Esophagus (tissue), 2 donors: ENCODE measurements around the gene SRD5A1. TPM values are rescaled to one million over a fixed set of nuclear protein-coding genes. Genes with fewer than 3 reads are reported as not detected.

Experiments used
- H3K27ac ChIP-seq, 2 donors: one replicate each; pipeline ENCODE4 v1.5.1; 2013; ENCODE audit warnings: low read depth in 2 of 2, mild to moderate bottlenecking in 2 of 2, inconsistent platforms in 1 of 2, low read length in 1 of 2, moderate library complexity in 1 of 2
- H3K27me3 ChIP-seq, 2 donors: one replicate each; pipeline ENCODE4 v1.6.1; 2013; ENCODE audit warnings: low read length in 2 of 2, control low read depth in 1 of 2, mild to moderate bottlenecking in 1 of 2; ENCODE audit not compliant: insufficient read depth in 2 of 2, control insufficient read depth in 1 of 2
- H3K36me3 ChIP-seq, 2 donors: one replicate each; pipeline ENCODE4 v1.6.1; 2013; ENCODE audit warnings: low read length in 1 of 2; ENCODE audit not compliant: control insufficient read depth in 2 of 2, insufficient read depth in 2 of 2
- H3K4me1 ChIP-seq, 2 donors: one replicate each; pipeline ENCODE4 v1.6.1; 2013; ENCODE audit warnings: low read length in 1 of 2; ENCODE audit not compliant: control insufficient read depth in 2 of 2, insufficient read depth in 2 of 2
- H3K4me3 ChIP-seq, 2 donors: one replicate each; pipeline ENCODE4 v1.5.1; 2013; ENCODE audit warnings: low read length in 2 of 2, mild to moderate bottlenecking in 2 of 2, low read depth in 1 of 2, moderate library complexity in 1 of 2
- H3K9me3 ChIP-seq, 2 donors: one replicate each; pipeline ENCODE4 v1.6.1; 2013; ENCODE audit warnings: mild to moderate bottlenecking in 2 of 2, low read depth in 1 of 2, low read length in 1 of 2, moderate library complexity in 1 of 2; ENCODE audit not compliant: control insufficient read depth in 2 of 2, insufficient read depth in 1 of 2
- WGBS, 2 donors: extraction: QIAGEN DNeasy Blood & Tissue Kit; methylation state at CpG; one replicate each; pipeline ENCODE4 v1.1.7; 2013; 5-methylcytosine and 5-hydroxymethylcytosine counted together
- polyA plus RNA-seq, 2 donors: library from polyadenylated mRNA; stranded (reverse); fragments of 200-250 nt; gene quantifications; one replicate each; pipeline ENCODE4 v1.2.3, GENCODE V29; 2013
- donor health status: healthy with polysubstance abuse.
- donor health status: Bipolar disorder and iron deficiency.

Gene SRD5A1
- polyA plus RNA-seq, 2 donors: 8.5 to 25.6 TPM

DNA sequence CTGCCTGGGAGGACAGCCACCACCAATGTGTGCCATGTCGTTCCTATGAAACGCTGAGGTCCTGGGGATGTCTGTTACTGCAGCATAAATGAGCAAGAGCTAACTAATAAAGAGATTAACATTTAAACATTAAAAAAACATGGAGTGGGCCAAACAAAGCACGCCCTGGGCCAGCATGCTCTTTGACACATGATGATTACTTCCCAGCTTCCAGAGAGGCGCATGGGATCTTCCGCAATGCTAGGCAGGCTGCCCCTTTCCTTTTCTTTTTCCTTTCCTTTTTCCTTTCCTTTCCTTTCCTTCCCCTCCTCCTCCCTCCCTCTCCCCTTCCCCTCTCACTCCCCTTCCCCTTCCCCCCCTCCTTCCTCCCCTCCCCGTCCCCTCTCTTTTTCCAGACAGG lies 69.4 kb downstream of the SRD5A1 start:
- no peaks in the 10 kb centered on the region for H3K36me3 ChIP-seq
- H3K4me3 ChIP-seq: no peak overlapping the region
- no peak overlapping the region for H3K27ac ChIP-seq
- H3K9me3 ChIP-seq: no peaks in the 10 kb centered on the region
- H3K27me3 ChIP-seq: no peaks in the 10 kb centered on the region
- 95 to 96% methylated on average over 6 of the region's 6 CpGs for WGBS, 2 donors
- peaks cover 0 to 10% of the 10 kb centered on the region in 2 donors for H3K4me1 ChIP-seq

DNA sequence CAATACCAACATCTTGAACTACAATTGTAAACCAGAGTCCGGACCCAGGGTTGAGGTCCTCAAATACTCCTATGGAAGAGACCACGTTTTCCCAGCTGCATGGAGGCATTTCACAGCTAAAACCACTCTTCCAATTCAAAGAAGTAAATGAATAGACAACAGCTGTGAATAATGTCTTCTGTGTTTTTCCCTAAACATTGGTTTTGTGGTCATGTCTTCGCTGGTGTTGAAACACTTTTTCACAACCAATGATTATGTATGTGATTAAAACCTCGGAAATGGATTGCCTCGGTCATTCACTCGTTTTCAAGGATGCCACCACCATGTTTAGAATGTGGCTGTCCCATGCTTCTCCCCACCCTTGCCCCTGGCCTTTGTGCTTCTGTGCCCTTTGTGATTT lies 70.6 kb downstream of the SRD5A1 start:
- Histone ChIP-seq H3K9me3 (no peaks in the 10 kb centered on the region), H3K4me3 (no peak overlapping the region), H3K4me1 (peaks cover 0 to 10% of the 10 kb centered on the region in 2 donors), H3K27me3 (no peaks in the 10 kb centered on the region), H3K36me3 (no peaks in the 10 kb centered on the region), H3K27ac (peak overlapping the region; percentile 65 to 83)
- 68 to 76% methylated on average over 6 of the region's 6 CpGs for WGBS, 2 donors

DNA sequence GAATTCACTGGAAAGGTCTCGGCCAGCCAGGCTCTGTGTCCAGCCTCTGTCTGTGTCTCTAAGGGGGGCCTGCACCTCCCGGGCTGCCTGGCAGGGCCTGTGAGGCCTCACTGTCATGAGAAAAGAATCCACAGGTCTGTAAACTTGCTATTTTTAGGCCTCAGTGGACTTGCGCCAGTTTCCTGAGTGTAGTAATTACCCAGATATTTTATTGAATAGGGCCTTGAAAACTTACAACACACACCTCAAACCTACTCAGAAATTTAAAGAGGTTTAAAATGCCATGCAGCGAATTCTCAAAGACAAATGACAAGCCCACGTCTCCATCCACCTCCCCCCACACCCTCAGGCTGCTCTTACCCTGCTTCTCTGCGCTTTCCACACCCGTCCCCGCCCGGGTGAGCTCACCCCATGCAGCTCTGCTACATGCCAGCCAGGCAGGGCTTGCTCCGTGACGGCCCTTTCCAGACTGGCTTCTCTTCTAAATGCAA lies 71.2 kb downstream of the SRD5A1 start:
- H3K4me1 ChIP-seq: peaks cover 0 to 10% of the 10 kb centered on the region in 2 donors
- H3K4me3 ChIP-seq: no peak overlapping the region
- H3K27me3 ChIP-seq: no peaks in the 10 kb centered on the region
- H3K27ac ChIP-seq: peak overlapping the region; percentile 65 to 83
- 29 to 51% methylated on average over 11 of the region's 11 CpGs for WGBS, 2 donors
- H3K36me3 ChIP-seq: no peaks in the 10 kb centered on the region
- H3K9me3 ChIP-seq: no peaks in the 10 kb centered on the region

DNA sequence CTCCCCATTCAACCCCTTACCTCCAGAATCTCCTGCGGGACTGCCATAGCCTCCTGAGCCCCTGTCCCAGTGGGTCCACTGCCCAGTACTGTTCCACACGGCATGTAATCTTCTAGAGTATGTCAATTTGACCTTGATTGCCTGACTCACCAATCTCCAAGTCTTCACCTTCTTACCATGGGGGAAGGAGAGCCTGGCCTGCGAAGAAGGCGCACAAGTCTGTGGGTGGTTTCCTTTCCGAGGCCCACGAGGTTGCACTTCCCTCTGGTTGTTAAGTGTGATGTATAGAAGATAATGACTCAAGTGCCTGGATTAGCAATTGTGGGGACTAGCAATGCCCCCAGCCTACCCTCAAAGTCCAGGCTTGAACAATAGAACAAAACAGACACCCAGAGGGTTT lies 71.8 kb downstream of the SRD5A1 start:
- Histone ChIP-seq H3K36me3 (no peaks in the 10 kb centered on the region), H3K9me3 (no peaks in the 10 kb centered on the region), H3K4me3 (no peak overlapping the region), H3K27ac (peak overlapping the region; percentile 64 to 65), H3K4me1 (peaks cover 0 to 10% of the 10 kb centered on the region in 2 donors), H3K27me3 (no peaks in the 10 kb centered on the region)
- 75 to 78% methylated on average over 6 of the region's 6 CpGs for WGBS, 2 donors

DNA sequence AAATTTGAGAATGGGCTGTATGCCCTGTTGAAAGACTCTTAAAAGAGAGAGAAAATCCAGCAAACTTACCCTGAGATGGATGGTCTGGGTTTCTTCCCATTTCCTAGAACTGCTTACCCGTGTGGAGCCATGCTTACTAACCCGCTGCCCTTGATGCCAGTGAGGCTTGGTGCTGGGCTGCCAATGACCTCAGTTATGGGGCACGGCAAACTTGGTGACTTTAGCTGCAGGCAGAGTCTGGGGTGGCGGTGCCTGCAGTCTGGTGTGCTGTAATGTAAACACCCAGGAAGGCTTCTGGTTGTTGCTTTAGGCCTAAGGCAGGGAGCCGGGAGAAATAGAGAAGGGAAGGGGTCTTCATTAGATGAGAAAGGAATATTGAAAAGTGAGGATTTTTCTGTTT lies 72.7 kb downstream of the SRD5A1 start:
- H3K27ac ChIP-seq: no peak overlapping the region
- H3K9me3 ChIP-seq: no peaks in the 10 kb centered on the region
- no peaks in the 10 kb centered on the region for H3K27me3 ChIP-seq
- H3K4me3 ChIP-seq: no peak overlapping the region
- H3K36me3 ChIP-seq: no peaks in the 10 kb centered on the region
- 75 to 83% methylated on average over 5 of the region's 5 CpGs for WGBS, 2 donors
- H3K4me1 ChIP-seq: peaks cover 0 to 10% of the 10 kb centered on the region in 2 donors

DNA sequence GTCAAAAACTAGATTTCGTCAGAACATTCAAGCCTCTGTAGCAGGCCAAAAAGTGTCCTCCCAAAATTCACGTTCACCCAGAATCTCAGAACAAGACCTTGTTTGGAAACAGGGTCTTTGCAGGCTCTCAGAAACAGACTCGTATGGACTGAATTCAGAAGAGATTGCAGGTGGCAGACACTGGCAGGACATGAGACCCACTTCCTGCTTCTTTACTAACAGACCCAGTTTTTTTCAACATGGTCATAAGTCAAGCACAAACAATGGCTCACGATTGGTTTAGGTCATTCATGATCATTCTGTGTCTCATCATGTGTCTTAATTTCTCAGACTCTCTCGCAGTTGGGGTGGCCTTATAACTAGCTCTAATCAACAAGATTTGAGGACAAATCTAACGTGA lies 74.6 kb downstream of the SRD5A1 start:
- 78 to 82% methylated on average over 6 of the region's 6 CpGs for WGBS, 2 donors
- Histone ChIP-seq H3K9me3 (no peaks in the 10 kb centered on the region), H3K4me1 (peaks cover 0 to 10% of the 10 kb centered on the region in 2 donors), H3K4me3 (no peak overlapping the region), H3K27ac (no peak overlapping the region), H3K36me3 (no peaks in the 10 kb centered on the region), H3K27me3 (no peaks in the 10 kb centered on the region)

DNA sequence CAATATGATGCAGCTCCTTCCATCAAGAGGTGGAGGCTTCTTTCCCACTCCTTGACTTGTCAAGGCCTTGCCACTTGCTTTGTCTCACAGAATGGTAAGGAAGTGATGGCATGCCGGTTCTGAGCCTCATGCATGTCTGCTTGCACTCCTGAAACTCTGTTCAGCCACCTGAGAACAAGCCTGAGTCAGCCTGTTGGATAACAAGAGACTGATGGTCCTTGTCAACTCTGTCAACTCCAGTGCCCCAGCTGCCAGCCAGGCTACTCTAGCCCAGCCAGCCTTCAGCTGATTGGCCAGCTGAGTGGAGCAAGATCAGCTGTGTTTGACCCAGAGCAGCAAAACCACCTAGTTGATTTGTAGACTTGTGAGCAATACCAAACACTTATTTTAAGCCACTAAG lies 75.6 kb downstream of the SRD5A1 start:
- no peak overlapping the region for H3K4me3 ChIP-seq
- peaks cover 0 to 10% of the 10 kb centered on the region in 2 donors for H3K4me1 ChIP-seq
- H3K27me3 ChIP-seq: no peaks in the 10 kb centered on the region
- 52 to 78% methylated on average over 1 of the region's 1 CpG for WGBS, 2 donors
- H3K36me3 ChIP-seq: no peaks in the 10 kb centered on the region
- H3K9me3 ChIP-seq: no peaks in the 10 kb centered on the region
- H3K27ac ChIP-seq: no peak overlapping the region

DNA sequence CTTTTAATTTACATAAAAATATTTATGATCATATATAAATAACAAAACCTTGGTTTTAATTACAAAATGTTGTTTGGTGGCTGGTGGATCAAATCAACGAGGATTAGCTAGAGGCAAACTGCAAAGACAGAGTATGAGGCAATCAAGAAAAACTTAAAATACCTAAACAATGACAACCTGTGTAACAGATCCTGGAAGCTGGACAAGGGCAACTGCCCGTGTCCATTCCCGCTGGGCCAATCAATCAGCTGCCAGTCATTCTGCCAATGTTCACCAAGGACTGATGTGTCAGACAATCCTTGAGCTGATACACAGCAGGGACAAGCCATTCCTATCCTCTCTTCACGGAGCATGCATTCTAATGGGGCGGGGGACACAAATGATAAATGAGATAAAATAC lies 76.8 kb downstream of the SRD5A1 start:
- 68 to 78% methylated on average over 5 of the region's 5 CpGs for WGBS, 2 donors
- H3K36me3 ChIP-seq: no peaks in the 10 kb centered on the region
- no peaks in the 10 kb centered on the region for H3K9me3 ChIP-seq
- no peaks in the 10 kb centered on the region for H3K27me3 ChIP-seq
- peaks cover 0 to 4% of the 10 kb centered on the region in 2 donors for H3K4me1 ChIP-seq
- H3K4me3 ChIP-seq: no peak overlapping the region
- H3K27ac ChIP-seq: no peak overlapping the region

DNA sequence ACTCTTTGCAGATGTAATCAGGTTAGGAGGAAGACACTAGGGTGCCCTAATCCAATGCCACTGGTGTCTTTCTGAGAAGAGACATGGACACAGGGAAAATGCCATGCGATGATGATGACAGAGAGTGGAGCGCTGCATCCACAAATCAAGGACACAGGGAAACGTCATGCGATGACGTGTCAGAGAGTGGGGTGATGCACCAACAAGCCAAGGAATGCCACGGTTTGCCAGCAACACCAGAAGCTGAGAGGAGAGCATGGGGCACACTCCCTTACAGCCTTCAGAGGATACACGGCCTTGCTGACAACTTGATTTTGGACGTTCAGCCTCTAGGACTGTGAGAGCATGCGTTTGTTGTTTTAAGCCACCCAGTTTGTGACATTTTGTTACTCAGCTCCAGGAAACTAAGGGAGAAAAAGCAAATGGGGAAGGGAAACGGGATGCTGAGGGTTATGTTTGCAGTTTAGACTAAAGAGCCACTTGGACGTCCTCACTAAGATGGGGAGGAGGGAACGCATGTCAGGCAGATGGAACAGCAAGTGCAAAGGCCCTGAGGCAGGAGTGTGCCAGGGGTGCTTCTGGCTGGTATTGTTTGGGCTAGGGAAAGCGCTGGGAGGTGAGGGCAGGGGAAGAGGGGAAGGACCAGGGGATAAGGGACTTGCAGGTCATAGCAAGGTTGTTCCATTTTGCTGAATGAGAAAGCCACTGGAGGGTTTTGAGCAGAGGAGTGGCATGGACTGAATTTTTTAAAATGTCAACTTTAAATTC lies 77.5 kb downstream of the SRD5A1 start:
- Histone ChIP-seq H3K4me3 (no peak overlapping the region), H3K36me3 (no peaks in the 10 kb centered on the region), H3K9me3 (no peaks in the 10 kb centered on the region), H3K4me1 (peaks cover 0 to 2% of the 10 kb centered on the region in 2 donors), H3K27me3 (no peaks in the 10 kb centered on the region), H3K27ac (no peak overlapping the region)
- 80 to 83% methylated on average over 13 of the region's 13 CpGs for WGBS, 2 donors
